Right atrium auricular region (tissue), 2 donors: ENCODE data around the gene FAP. TPM values are rescaled to one million over a fixed set of nuclear protein-coding genes. Genes with fewer than 3 reads are reported as not detected.

ENCODE experiments used
- DNase-seq: peaks from one replicate; pipeline ENCODE4 v3.0.0-alpha.2; 2019; ENCODE audit warnings: low spot score
- H3K27ac ChIP-seq, 2 donors: fragments of 200-600 bp; sonication (generic); 1 replicate in 1 of 2; 2 replicates in 1 of 2; pipeline ENCODE4 v1.5.1; 2016 to 2019
- H3K27me3 ChIP-seq, 2 donors: fragments of 200-600 bp; sonication (generic); one replicate each; pipeline versions ENCODE4 v1.5.1 to v1.6.0; 2017 to 2019
- H3K36me3 ChIP-seq: fragments of 200-600 bp; sonication (generic); one replicate; pipeline ENCODE4 v1.5.1; 2016
- H3K4me1 ChIP-seq, 2 donors: fragments of 200-600 bp; sonication (generic); one replicate each; pipeline versions ENCODE4 v1.5.1 to v1.6.0; 2017 to 2019
- H3K4me3 ChIP-seq, 2 donors: fragments of 200-600 bp; sonication (generic); 1 replicate in 1 of 2; 2 replicates in 1 of 2; pipeline ENCODE4 v1.5.1; 2017 to 2019; ENCODE audit warnings: mild to moderate bottlenecking in 1 of 2, moderate library complexity in 1 of 2
- H3K9me3 ChIP-seq, 2 donors: fragments of 200-600 bp; sonication (generic); one replicate each; pipeline ENCODE4 v1.5.1; 2019
- CTCF ChIP-seq, 2 donors: fragments of 200-600 bp; sonication (generic); IDR thresholded peaks; one replicate each; pipeline ENCODE4 v1.5.1; 2019; ENCODE audit warnings: antibody characterized with exemption in 2 of 2
- total RNA-seq, 2 donors: library from RNA; depleted of rRNA; stranded (reverse); fragments of >200 nt; gene quantifications; one replicate each; pipeline ENCODE4 v1.1.0, GENCODE V29; 2016

The FAP gene
- total RNA-seq, 2 donors from 2014 or later, result 0.71 to 5.7 TPM

- Histone ChIP-seq H3K4me1 (peaks cover 0 to 8% of the 10 kb centered on the region in 2 donors), H3K27ac (no peak overlapping the region), H3K9me3 (no peaks in the 10 kb centered on the region), H3K27me3 (no peaks in the 10 kb centered on the region), H3K36me3 (no peaks in the 10 kb centered on the region), H3K4me3 (no peak overlapping the region)
- DNase-seq, result no peak
- TF ChIP-seq CTCF (IDR thresholded peaks at IDR 0.05), result no peak
Observed at GRCh38 chr2:162258686-162259085, 15.4 kb upstream of the FAP start.

- Histone ChIP-seq H3K4me1 (peaks cover 0 to 8% of the 10 kb centered on the region in 2 donors), H3K9me3 (no peaks in the 10 kb centered on the region), H3K4me3 (no peak overlapping the region), H3K36me3 (no peaks in the 10 kb centered on the region), H3K27ac (no peak overlapping the region), H3K27me3 (no peaks in the 10 kb centered on the region)
- no peak for TF ChIP-seq CTCF (IDR thresholded peaks at IDR 0.05)
- no peak for DNase-seq
Observed at GRCh38 chr2:162258169-162258568, 14.9 kb upstream of the FAP start.

DNA sequence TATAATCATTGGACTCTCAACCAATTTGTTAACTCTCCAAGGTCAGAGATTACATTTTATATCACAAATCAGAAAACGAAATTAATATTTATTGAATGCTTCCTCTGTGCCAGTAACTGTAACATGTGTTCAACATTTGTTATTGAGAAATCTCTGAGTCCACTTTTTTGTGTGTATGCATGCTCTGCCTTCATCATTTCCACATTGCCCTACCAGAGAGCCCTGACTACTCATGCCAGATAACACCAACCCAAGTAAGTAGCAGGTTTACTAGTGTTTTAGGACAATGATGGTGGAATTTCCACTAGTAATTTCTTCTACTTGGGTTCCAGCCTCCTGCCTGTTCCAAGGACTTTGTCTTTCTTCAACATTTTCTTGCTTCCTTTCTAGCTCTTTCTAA, 14.2 kb upstream of the FAP start:
- no peaks in the 10 kb centered on the region for H3K36me3 ChIP-seq
- H3K4me3 ChIP-seq, result no peak overlapping the region
- H3K27ac ChIP-seq, result no peak overlapping the region
- no peaks in the 10 kb centered on the region for H3K9me3 ChIP-seq
- H3K4me1 ChIP-seq, result peaks cover 0 to 8% of the 10 kb centered on the region in 2 donors
- no peaks in the 10 kb centered on the region for H3K27me3 ChIP-seq
- DNase-seq, result no peak
- no peak for TF ChIP-seq CTCF (IDR thresholded peaks at IDR 0.05)

DNA sequence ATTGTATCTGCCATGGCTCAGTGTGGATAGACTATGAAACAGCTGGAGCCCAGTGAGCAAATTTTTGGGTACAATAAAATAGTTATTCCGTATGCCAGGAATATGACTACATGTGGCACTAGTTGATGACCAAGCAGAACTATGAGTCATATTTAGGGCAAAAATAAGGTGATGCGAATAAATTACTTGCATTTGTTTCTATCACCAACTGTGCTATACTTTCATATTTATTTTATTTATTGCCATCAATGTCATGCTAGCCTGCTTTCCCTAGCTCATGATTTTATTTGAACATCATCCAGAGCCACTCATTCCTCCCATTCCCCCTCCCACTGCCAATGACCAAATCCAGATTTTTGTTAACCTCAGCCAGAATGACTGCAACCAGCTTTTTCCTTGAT, 13.3 kb upstream of the FAP start:
- Histone ChIP-seq H3K27me3 (no peaks in the 10 kb centered on the region), H3K36me3 (no peaks in the 10 kb centered on the region), H3K27ac (no peak overlapping the region), H3K4me1 (peaks cover 0 to 4% of the 10 kb centered on the region in 2 donors), H3K9me3 (no peaks in the 10 kb centered on the region), H3K4me3 (no peak overlapping the region)
- DNase-seq, result no peak
- TF ChIP-seq CTCF (IDR thresholded peaks at IDR 0.05), result no peak

- Histone ChIP-seq H3K9me3 (peaks cover 0 to 7% of the 10 kb centered on the region in 2 donors), H3K4me1 (no peaks in the 10 kb centered on the region), H3K4me3 (no peak overlapping the region), H3K27ac (no peak overlapping the region), H3K36me3 (no peaks in the 10 kb centered on the region), H3K27me3 (no peaks in the 10 kb centered on the region)
- DNase-seq, result no peak
- no peak for TF ChIP-seq CTCF (IDR thresholded peaks at IDR 0.05)
Observed at GRCh38 chr2:162254236-162254871, 11.1 kb upstream of the FAP start.

GRCh38 chr2:162253435-162253834, 10.2 kb upstream of the FAP start:
- H3K27ac ChIP-seq, result no peak overlapping the region
- H3K4me3 ChIP-seq, result no peak overlapping the region
- TF ChIP-seq CTCF (IDR thresholded peaks at IDR 0.05), result no peak
- no peaks in the 10 kb centered on the region for H3K36me3 ChIP-seq
- no peaks in the 10 kb centered on the region for H3K4me1 ChIP-seq
- no peak for DNase-seq
- H3K27me3 ChIP-seq, result no peaks in the 10 kb centered on the region
- H3K9me3 ChIP-seq, result peaks cover 0 to 7% of the 10 kb centered on the region in 2 donors
